ENCODE measurements around the gene IL26.
A peak's percentile ranks its signal among the peaks of the same experiment; 100 is the strongest.

IL26 gene

GRCh38 chr12:68170726-68171125 lies 54.9 kb downstream of the IL26 start:
- DNase-seq (ENCODE audit: low spot score in 2 of 2) (no peak), ATAC-seq (ENCODE audit: low read depth) (no peak)
- Mint-ChIP-seq H3K27ac (no peak overlapping the region), H3K27me3 (peaks cover 2% of the 10 kb centered on the region), H3K36me3 (peaks cover 2% of the 10 kb centered on the region), H3K4me1 (peaks cover 6% of the 10 kb centered on the region), H3K4me3 (no peak overlapping the region), H3K9me3 (no peaks in the 10 kb centered on the region)

DNA sequence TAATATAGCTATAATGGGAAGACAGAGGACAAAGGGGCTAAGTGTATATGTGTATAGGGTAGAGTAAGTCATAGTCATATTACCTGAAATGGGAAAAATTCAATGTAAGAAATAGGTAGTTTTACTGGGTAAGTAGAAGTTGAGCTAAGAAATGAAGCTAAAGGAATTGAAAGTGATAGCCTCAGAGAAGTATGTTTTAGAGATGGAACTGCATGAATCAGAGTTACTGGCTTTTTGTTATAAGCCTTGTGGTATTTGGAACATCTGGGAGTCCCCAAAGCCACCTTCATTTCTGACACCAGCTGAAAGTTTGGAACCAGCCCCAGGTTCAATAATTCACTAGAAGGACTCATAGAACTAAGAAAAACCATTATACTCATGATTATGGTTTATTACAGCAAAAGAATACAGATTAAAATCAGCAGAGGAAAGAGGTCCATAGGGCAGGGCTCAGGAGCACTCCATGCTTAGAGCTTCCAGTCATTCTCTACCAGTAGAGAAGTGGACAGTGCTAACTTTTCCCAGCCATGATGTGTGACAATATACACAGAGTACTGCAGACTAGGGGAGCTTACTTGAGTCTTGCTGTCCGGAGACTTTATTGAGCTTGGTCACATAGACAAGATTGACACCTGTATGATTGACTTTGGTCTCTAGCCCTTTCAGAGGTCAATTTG lies 56.3 kb downstream of the IL26 start:
- Mint-ChIP-seq H3K36me3 (peaks cover 2% of the 10 kb centered on the region), H3K27me3 (peaks cover 2% of the 10 kb centered on the region), H3K9me3 (no peaks in the 10 kb centered on the region), H3K4me1 (no peaks in the 10 kb centered on the region), H3K27ac (no peak overlapping the region), H3K4me3 (no peak overlapping the region)
- no peak for DNase-seq (ENCODE audit: low spot score in 2 of 2)
- no peak for ATAC-seq (ENCODE audit: low read depth)

GRCh38 chr12:68166317-68166831 lies 59.2 kb downstream of the IL26 start:
- Mint-ChIP-seq H3K9me3 (no peaks in the 10 kb centered on the region), H3K27ac (peak overlapping the region; percentile 45), H3K4me1 (peaks cover 5% of the 10 kb centered on the region), H3K36me3 (peaks cover 7% of the 10 kb centered on the region), H3K27me3 (peaks cover 2% of the 10 kb centered on the region), H3K4me3 (no peak overlapping the region)
- no peak for ATAC-seq (ENCODE audit: low read depth)
- DNase-seq (ENCODE audit: low spot score in 2 of 2) = no peak

- Mint-ChIP-seq H3K4me3 (peak overlapping the region; percentile 5), H3K27me3 (peaks cover 2% of the 10 kb centered on the region), H3K9me3 (no peaks in the 10 kb centered on the region), H3K36me3 (peaks cover 7% of the 10 kb centered on the region), H3K27ac (no peak overlapping the region), H3K4me1 (peaks cover 5% of the 10 kb centered on the region)
- no peak for ATAC-seq (ENCODE audit: low read depth)
- DNase-seq (ENCODE audit: low spot score in 2 of 2) = no peak
Observed at GRCh38 chr12:68163560-68164081, 62.0 kb downstream of the IL26 start.

GRCh38 chr12:68162374-68162773 lies 63.2 kb downstream of the IL26 start:
- peaks cover 7% of the 10 kb centered on the region for H3K36me3 Mint-ChIP-seq
- H3K27ac Mint-ChIP-seq = no peak overlapping the region
- ATAC-seq (ENCODE audit: low read depth) (no peak), DNase-seq (ENCODE audit: low spot score in 2 of 2) (no peak)
- peaks cover 8% of the 10 kb centered on the region for H3K4me1 Mint-ChIP-seq
- no peak overlapping the region for H3K4me3 Mint-ChIP-seq
- no peaks in the 10 kb centered on the region for H3K9me3 Mint-ChIP-seq
- peaks cover 2% of the 10 kb centered on the region for H3K27me3 Mint-ChIP-seq

GRCh38 chr12:68159681-68160304 lies 65.8 kb downstream of the IL26 start, which contains the start of gene IFNG:
TSS of gene IFNG (minus strand) at chr12:68159740. CDS start at chr12:68159615, 125 bp downstream.
- Mint-ChIP-seq H3K27me3 (no peaks in the 10 kb centered on the region), H3K27ac (no peak within 1 kb of the TSS), H3K9me3 (no peaks in the 10 kb centered on the region), H3K4me3 (no peak within 1 kb of the TSS), H3K36me3 (peaks cover 5% of the 10 kb centered on the region), H3K4me1 (peaks cover 10% of the 10 kb centered on the region)
- no peak for DNase-seq (ENCODE audit: low spot score in 2 of 2)
- no peak for ATAC-seq (ENCODE audit: low read depth)

DNA sequence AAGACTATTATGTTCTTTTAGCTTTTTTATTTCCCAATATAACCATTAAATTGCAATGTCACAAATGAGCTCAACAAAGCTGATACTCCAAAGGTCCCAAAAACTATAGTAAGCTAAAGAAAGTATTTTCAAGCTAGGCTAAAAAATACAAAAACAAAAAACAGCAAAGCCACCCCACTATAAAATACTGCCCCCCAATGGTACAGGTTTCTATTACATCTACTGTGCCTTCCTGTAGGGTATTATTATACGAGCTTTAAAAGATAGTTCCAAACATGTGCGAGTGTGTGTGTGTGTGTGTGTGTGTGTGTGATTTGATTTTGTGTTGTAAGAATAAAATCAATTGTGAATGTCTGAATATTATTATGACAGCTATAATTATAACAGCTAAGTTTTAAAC lies 67.2 kb downstream of the IL26 start:
- H3K4me3 Mint-ChIP-seq = no peak overlapping the region
- no peak for DNase-seq (ENCODE audit: low spot score in 2 of 2)

GRCh38 chr12:68157380-68157779 lies 68.2 kb downstream of the IL26 start:
- Mint-ChIP-seq H3K36me3 (peaks cover 1% of the 10 kb centered on the region), H3K27ac (peak overlapping the region; percentile 71), H3K4me1 (peaks cover 5% of the 10 kb centered on the region), H3K9me3 (no peaks in the 10 kb centered on the region), H3K4me3 (no peak overlapping the region), H3K27me3 (no peaks in the 10 kb centered on the region)
- no peak for DNase-seq (ENCODE audit: low spot score in 2 of 2)
- no peak for ATAC-seq (ENCODE audit: low read depth)

More for the DNA sequence above, 67.2 kb downstream of the IL26 start:
- Mint-ChIP-seq H3K27ac (no peak overlapping the region), H3K4me1 (peaks cover 5% of the 10 kb centered on the region), H3K36me3 (peaks cover 1% of the 10 kb centered on the region), H3K9me3 (no peaks in the 10 kb centered on the region), H3K27me3 (no peaks in the 10 kb centered on the region)
- peak; percentile 43 for ATAC-seq (ENCODE audit: low read depth)

DNA sequence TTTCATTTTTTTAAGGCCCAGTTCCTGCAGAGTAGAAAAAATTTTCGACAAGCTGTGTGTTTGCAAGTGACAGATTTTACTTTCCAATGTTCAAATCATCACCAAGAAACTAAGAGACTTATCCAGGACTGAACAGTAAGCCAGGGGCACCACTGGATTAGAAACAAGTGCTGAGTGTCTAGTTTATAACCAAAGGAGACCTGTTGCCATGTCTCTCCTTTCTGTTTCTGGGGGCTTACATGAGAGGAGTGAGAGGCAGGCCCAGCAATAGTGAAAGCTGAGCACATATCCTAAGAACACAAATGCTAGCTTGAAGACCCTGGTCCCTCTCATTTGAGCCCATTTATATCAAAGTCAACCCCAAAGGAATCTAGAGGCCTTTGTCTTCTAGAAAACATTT lies 69.0 kb downstream of the IL26 start:
- no peak for DNase-seq (ENCODE audit: low spot score in 2 of 2)
- no peaks in the 10 kb centered on the region for H3K9me3 Mint-ChIP-seq
- no peak overlapping the region for H3K4me3 Mint-ChIP-seq
- H3K27me3 Mint-ChIP-seq = no peaks in the 10 kb centered on the region
- ATAC-seq (ENCODE audit: low read depth) = no peak
- H3K36me3 Mint-ChIP-seq = peaks cover under 1% of the 10 kb centered on the region
- H3K4me1 Mint-ChIP-seq = peaks cover 5% of the 10 kb centered on the region
- H3K27ac Mint-ChIP-seq = no peak overlapping the region

GRCh38 chr12:68154779-68155178 lies 70.8 kb downstream of the IL26 start:
- Mint-ChIP-seq H3K27ac (no peak overlapping the region), H3K27me3 (no peaks in the 10 kb centered on the region), H3K4me3 (no peak overlapping the region), H3K9me3 (no peaks in the 10 kb centered on the region), H3K4me1 (peaks cover 10% of the 10 kb centered on the region), H3K36me3 (no peaks in the 10 kb centered on the region)
- ATAC-seq (ENCODE audit: low read depth) (no peak), DNase-seq (ENCODE audit: low spot score in 2 of 2) (no peak)
